ENCODE data around the gene CARD19. TPM values are rescaled to one million over a fixed set of nuclear protein-coding genes. Genes with fewer than 3 reads are reported as not detected.

The CARD19 gene
- total and polyA plus RNA-seq, 2 experiments from 2014 or later: 54.1 to 69.5 TPM

DNA sequence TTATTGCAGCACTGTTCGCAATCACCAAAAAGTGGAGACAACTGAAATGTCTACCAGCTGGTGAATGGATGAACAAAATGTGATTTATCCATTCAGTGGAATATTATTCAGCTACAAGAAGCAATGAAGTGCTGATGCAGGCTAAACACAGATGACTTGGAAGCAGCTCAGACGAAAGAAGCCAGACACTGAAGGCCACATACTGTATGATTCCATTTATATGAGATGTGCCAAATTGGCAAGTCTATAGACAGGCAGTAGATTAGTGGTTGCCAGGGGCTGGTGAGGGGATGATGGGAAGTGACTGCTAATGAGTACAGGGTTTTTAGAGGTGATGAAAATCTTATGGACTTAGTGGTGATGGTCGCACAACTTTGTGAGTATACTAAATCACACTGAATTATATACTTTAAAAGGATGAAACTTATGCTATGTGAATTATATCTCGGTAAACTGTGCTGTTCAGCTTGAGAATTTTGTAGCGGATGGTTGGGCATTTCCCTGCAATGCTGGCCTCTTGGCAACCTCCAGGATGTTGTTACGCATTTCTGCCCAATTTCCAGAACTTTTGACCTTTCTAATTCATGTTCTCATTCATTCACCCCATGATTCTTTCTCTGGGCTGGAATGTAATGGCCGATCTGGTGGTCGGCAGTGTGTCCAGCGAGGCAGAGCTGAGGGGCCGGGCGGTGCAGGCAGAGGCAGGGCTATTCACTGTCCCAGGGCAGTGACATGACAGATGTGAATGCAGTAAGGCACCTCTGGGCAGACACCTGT is 66.0 kb downstream of the CARD19 start:
- H3K27ac ChIP-seq: no peak overlapping the region
- H3F3A ChIP-seq (ENCODE audit: insufficient read depth): no peaks in the 10 kb centered on the region
- H3K9me2 ChIP-seq (ENCODE audit: insufficient read depth): no peaks in the 10 kb centered on the region
- H3K9ac ChIP-seq: no peak overlapping the region
- in situ Hi-C loops (cut with MboI): loop anchor here (10.0 to 25.0 kb wide), 2 partner anchors 143 to 400 kb away; no protein-coding TSS in a partner anchor
- H3K4me2 ChIP-seq (ENCODE audit: unreplicated experiment): no peak overlapping the region
- H3K36me3 ChIP-seq (ENCODE audit: low read depth): no peaks in the 10 kb centered on the region
- H3K27me3 ChIP-seq (replicated peaks; ENCODE audit: insufficient read depth): peaks cover 7% of the 10 kb centered on the region; the same call in 1 of the 2 replicates
- no peaks in the 10 kb centered on the region for H4K20me1 ChIP-seq (ENCODE audit: insufficient read depth)
- H2AFZ ChIP-seq: no peak overlapping the region
- no peaks in the 10 kb centered on the region for H3K4me1 ChIP-seq (ENCODE audit: insufficient read depth)
- H3K79me2 ChIP-seq (ENCODE audit: insufficient read depth): no peaks in the 10 kb centered on the region
- 31% methylated on average over 11 of the region's 11 CpGs for WGBS, 2 experiments (ENCODE audit: low coverage in 1 of 2, low lambda C conversion rate in 2 of 2, missing lambda C conversion rate in 2 of 2)
- no peak for TF ChIP-seq EZH2 (IDR thresholded peaks at IDR 0.05; ENCODE audit: insufficient read depth, poor library complexity, severe bottlenecking)
- no peak for TF ChIP-seq EZH2phosphoT487 (IDR thresholded peaks at IDR 0.05; ENCODE audit: insufficient read depth, low read depth)
- DNase-seq: no peak
- H3K4me3 ChIP-seq: no peak overlapping the region
- H3K9me3 ChIP-seq (ENCODE audit: low read depth): no peaks in the 10 kb centered on the region

Other genes starting within 250 kb of the CARD19 start
- gene ZNF484, start 218.2 kb upstream of the CARD19 start, total RNA-seq (2014; rRNA removed; shearing (Covaris generic)): 5.9 and 6.9 TPM in 2 replicates
- gene ZNF484, start 218.2 kb upstream of the CARD19 start, polyA plus RNA-seq (2016; fragmentation: Nextera tagmentation; extraction: Ambion mirVana): 2.8 and 3.1 TPM in 2 replicates
- not detected in 2 replicates for gene FGD3, start 148.7 kb upstream of the CARD19 start, total RNA-seq (2014; rRNA removed; shearing (Covaris generic))
- not detected in 2 replicates for gene FGD3, start 148.7 kb upstream of the CARD19 start, polyA plus RNA-seq (2016; fragmentation: Nextera tagmentation; extraction: Ambion mirVana)
- 0.43 and 0.63 TPM in 2 replicates for gene SUSD3, start 37.5 kb upstream of the CARD19 start, total RNA-seq (2014; rRNA removed; shearing (Covaris generic))
- gene SUSD3, start 37.5 kb upstream of the CARD19 start, polyA plus RNA-seq (2016; fragmentation: Nextera tagmentation; extraction: Ambion mirVana): not detected in 2 replicates
- 19.1 and 24.9 TPM in 2 replicates for gene NINJ1, start 38.0 kb downstream of the CARD19 start, total RNA-seq (2014; rRNA removed; shearing (Covaris generic))
- gene NINJ1, start 38.0 kb downstream of the CARD19 start, polyA plus RNA-seq (2016; fragmentation: Nextera tagmentation; extraction: Ambion mirVana): 42.9 and 44.2 TPM in 2 replicates
- gene WNK2, start 87.9 kb downstream of the CARD19 start, total RNA-seq (2014; rRNA removed; shearing (Covaris generic)): not detected in 2 replicates
- not detected in 2 replicates for gene WNK2, start 87.9 kb downstream of the CARD19 start, polyA plus RNA-seq (2016; fragmentation: Nextera tagmentation; extraction: Ambion mirVana)